ENCODE measurements around the gene HOXD9. TPM values are rescaled to one million over a fixed set of nuclear protein-coding genes. Genes with fewer than 3 reads are reported as not detected.

Gene HOXD9
- polyA plus RNA-seq, 1 donor from 2014 or later = not detected

GRCh38 chr2:176096986-176097819, 25.3 kb upstream of the HOXD9 start:
- peaks cover 99% of the 10 kb centered on the region for H3K27me3 ChIP-seq (ENCODE audit: insufficient read depth, low read depth, low read length)
- peak overlapping the region; percentile 64 for H3K4me3 ChIP-seq (ENCODE audit: low read length)
- no peaks in the 10 kb centered on the region for H3K9me2 ChIP-seq (ENCODE audit: insufficient read depth, low read length)
- TF ChIP-seq TAF1 (IDR thresholded peaks at IDR 0.05; ENCODE audit: low read depth) = no peak
- TF ChIP-seq SMC3 (conservative IDR thresholded peaks at IDR 0.05; ENCODE audit: poor library complexity) = peak; percentile 84
- TF ChIP-seq EP300 (conservative IDR thresholded peaks at IDR 0.05; ENCODE audit: poor library complexity, severe bottlenecking) = no peak
- peak; percentile 86 for TF ChIP-seq CTCF (IDR thresholded peaks at IDR 0.05; ENCODE audit: poor library complexity, severe bottlenecking)
- TF ChIP-seq MXI1 (conservative IDR thresholded peaks at IDR 0.05; ENCODE audit: poor library complexity, severe bottlenecking) = no peak
- TF ChIP-seq RAD21 (conservative IDR thresholded peaks at IDR 0.05) = peak; percentile 86
- TF ChIP-seq EZH2 (IDR thresholded peaks at IDR 0.05; ENCODE audit: borderline replicate concordance, insufficient read depth, low read length, poor library complexity, severe bottlenecking) = no peak
- no peaks in the 10 kb centered on the region for H4K20me1 ChIP-seq (ENCODE audit: insufficient read depth)
- no peaks in the 10 kb centered on the region for H3K79me2 ChIP-seq (replicated peaks; ENCODE audit: insufficient read depth, low read length)
- no peak overlapping the region for H2AFZ ChIP-seq (ENCODE audit: low read depth, low read length)
- no peaks in the 10 kb centered on the region for H3F3A ChIP-seq (ENCODE audit: insufficient read depth, low read length, poor library complexity, severe bottlenecking)
- H3K4me2 ChIP-seq (ENCODE audit: low read length) = peak overlapping the region; percentile 44
- H3K9ac ChIP-seq (ENCODE audit: low read length) = no peak overlapping the region
- peaks cover 7% of the 10 kb centered on the region for H3K9me3 ChIP-seq (ENCODE audit: low read length)
- no peak overlapping the region for H3K27ac ChIP-seq (ENCODE audit: low read length)
- H3K36me3 ChIP-seq (ENCODE audit: insufficient read depth, low read length) = no peaks in the 10 kb centered on the region

DNA sequence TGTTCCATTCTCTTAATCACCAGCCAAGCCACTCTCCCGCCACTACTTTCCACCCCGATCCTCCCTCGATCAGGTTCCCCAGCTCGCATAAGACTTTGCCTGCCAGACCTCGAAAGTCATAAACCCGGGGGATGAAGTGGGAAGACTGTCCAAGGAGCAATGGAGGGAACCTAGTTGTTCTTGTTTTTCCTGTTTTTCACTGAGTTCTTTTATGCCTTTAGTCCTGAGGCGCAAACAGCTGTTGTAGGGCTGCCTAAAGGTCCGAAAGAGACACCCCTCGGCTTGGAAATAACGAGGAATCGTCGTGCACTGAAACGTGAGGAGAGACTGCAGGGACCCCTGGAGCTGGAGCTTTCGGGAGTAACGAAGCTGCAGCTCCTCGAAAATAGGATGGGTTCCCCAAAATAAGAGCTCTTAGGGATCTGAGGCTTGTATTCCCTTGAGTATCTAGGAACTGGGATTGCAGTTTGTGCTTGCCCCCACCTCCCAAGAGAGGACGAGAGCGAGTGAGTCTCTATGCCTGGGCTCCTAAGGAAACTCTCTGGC, 24.6 kb upstream of the HOXD9 start:
- peaks cover 7% of the 10 kb centered on the region for H3K9me3 ChIP-seq (ENCODE audit: low read length)
- H3K4me3 ChIP-seq (ENCODE audit: low read length) = peak overlapping the region; percentile 64
- H3F3A ChIP-seq (ENCODE audit: insufficient read depth, low read length, poor library complexity, severe bottlenecking) = no peaks in the 10 kb centered on the region
- no peaks in the 10 kb centered on the region for H3K79me2 ChIP-seq (replicated peaks; ENCODE audit: insufficient read depth, low read length)
- H2AFZ ChIP-seq (ENCODE audit: low read depth, low read length) = no peak overlapping the region
- peak; percentile 13 for TF ChIP-seq RAD21 (conservative IDR thresholded peaks at IDR 0.05)
- TF ChIP-seq MXI1 (conservative IDR thresholded peaks at IDR 0.05; ENCODE audit: poor library complexity, severe bottlenecking) = no peak
- TF ChIP-seq CTCF (IDR thresholded peaks at IDR 0.05; ENCODE audit: poor library complexity, severe bottlenecking) = peak; percentile 48
- H4K20me1 ChIP-seq (ENCODE audit: insufficient read depth) = no peaks in the 10 kb centered on the region
- no peaks in the 10 kb centered on the region for H3K9me2 ChIP-seq (ENCODE audit: insufficient read depth, low read length)
- H3K27ac ChIP-seq (ENCODE audit: low read length) = no peak overlapping the region
- no peak overlapping the region for H3K4me2 ChIP-seq (ENCODE audit: low read length)
- H3K9ac ChIP-seq (ENCODE audit: low read length) = no peak overlapping the region
- no peaks in the 10 kb centered on the region for H3K36me3 ChIP-seq (ENCODE audit: insufficient read depth, low read length)
- peaks cover 100% of the 10 kb centered on the region for H3K27me3 ChIP-seq (ENCODE audit: insufficient read depth, low read depth, low read length)

Data from neural cell (in vitro differentiated cells).